Fibroblast of villous mesenchyme (primary cell): Measurements from ENCODE around the gene CEP170B. TPM values are rescaled to one million over a fixed set of nuclear protein-coding genes. Genes with fewer than 3 reads are reported as not detected.
"Not testable (repeated sequence)": the region's sequence is repeated elsewhere in the genome, so short reads cannot be mapped to it uniquely, and the experiment has no call there.

Experiments
- DNase-seq: peaks from one replicate; pipeline ENCODE4 v3.0.0-alpha.2; 2010; ENCODE audit warnings: low read depth
- H3K4me3 ChIP-seq: 2 replicates; pipeline ENCODE4 v1.5.1; 2011; ENCODE audit warnings: low read depth, mild to moderate bottlenecking, low read length
- total RNA-seq: library from RNA; depleted of rRNA; stranded (reverse); fragments of >200 nt; gene quantifications from 2 replicates; pipeline ENCODE4 v1.2.3, GENCODE V29; 2012
- TF ChIP-seq, protein P1 (sequence below): IDR thresholded peaks from 2 replicates; pipeline ENCODE4 v1.5.1; 2012; ENCODE audit warnings: low read depth, mild to moderate bottlenecking, low read length; ENCODE audit not compliant: insufficient read depth

Gene CEP170B
- total RNA-seq, 1 donor, result 19.4 TPM

DNA sequence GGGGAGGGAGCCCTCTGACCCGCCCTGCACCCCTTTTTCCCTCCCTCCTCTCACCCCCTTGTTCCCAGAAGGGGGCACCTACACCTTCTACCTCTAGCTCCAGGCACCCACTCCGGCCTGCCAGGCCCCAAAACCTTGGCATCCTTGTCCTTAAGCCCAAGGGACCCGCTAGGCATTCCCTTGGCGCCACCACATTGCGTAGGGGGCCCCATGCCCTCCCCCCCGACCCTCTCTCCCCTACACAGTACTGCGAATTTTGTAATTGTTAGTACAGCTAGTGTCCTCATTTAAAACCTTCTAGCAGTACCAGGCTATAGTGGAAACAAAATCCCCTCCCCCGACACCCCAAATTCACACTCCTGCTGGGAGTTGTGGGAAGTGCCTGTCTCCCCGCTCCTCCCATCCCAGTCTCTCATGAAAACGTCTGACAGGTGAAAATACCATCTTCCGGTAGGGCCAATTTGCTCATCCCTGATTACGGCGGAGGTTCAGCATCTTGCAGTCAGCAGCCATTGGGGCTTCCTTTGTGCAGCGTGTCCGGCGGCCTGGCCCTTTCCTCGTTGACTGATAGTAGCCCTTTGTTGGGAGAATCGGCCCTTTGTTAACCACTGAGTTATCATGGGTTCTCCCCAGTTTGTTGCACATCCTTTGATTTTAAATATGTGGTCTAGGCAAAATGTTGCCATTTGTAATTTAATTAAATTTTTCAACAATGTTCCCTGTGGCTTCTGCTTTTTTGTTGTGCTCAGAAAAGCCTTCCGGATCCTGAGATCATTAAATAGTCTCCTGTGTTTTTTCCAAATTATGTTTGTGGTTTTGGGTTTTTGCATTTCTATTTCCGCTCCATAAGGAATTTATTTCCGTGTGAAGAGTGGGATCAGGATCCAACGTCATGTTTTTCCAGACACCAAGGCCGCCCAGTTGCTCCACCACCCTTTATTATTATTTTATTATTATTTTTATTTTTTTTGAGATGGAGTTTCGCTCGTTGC lies 7.9 kb upstream of the CEP170B start:
- TF ChIP-seq, protein P1, sequence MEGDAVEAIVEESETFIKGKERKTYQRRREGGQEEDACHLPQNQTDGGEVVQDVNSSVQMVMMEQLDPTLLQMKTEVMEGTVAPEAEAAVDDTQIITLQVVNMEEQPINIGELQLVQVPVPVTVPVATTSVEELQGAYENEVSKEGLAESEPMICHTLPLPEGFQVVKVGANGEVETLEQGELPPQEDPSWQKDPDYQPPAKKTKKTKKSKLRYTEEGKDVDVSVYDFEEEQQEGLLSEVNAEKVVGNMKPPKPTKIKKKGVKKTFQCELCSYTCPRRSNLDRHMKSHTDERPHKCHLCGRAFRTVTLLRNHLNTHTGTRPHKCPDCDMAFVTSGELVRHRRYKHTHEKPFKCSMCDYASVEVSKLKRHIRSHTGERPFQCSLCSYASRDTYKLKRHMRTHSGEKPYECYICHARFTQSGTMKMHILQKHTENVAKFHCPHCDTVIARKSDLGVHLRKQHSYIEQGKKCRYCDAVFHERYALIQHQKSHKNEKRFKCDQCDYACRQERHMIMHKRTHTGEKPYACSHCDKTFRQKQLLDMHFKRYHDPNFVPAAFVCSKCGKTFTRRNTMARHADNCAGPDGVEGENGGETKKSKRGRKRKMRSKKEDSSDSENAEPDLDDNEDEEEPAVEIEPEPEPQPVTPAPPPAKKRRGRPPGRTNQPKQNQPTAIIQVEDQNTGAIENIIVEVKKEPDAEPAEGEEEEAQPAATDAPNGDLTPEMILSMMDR, result no peak
- H3K4me3 ChIP-seq, result no peak overlapping the region
- DNase-seq, result no peak

DNA sequence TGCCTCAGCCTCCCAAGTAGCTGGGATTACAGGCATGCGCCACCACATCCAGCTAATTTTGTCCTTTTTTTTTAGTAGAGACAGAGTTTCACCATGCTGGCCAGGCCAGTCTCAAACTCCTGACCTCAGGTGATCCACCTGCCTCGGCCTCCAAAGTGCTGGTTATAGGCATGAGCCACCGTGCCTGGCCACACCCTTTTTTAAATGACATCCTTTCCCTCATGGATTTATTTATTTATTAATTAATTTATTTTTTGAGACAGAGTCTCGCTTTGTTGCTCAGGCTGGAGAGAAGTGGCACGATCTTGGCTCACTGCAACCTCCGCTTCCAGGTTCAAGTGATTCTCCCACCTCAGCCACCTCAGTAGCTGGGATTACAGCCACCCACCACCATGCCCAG lies 7.1 kb upstream of the CEP170B start:
- DNase-seq, H3K4me3 ChIP-seq: not testable (repeated sequence)

DNA sequence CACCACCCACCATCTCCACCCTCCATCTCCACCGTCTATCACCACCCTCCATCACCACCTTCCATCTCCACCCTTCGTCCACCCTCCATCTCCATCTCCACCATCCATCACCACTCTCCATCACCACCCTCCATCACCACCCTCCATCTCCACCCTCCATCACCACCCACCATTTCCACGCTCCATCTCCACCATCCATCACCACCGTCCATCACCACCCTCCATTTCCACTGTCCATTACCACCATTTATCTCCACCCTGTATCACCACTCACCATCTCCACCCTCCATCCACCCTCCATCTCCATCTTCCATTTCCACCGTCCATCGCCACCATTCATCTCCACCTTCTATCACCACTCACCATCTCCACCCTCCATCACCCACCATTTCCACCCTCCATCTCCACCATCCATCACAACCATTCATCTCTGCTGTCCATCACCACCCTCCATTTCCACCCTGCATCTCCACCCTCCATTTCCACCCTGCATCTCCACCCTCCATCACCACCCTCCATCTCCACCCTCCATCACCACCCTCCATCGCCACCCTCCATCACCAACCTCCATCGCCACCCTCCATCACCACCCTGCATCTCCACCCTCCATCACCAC lies 6.1 kb upstream of the CEP170B start:
- no peak for DNase-seq
- TF ChIP-seq, protein P1, result no peak
- H3K4me3 ChIP-seq, result no peak overlapping the region

DNA sequence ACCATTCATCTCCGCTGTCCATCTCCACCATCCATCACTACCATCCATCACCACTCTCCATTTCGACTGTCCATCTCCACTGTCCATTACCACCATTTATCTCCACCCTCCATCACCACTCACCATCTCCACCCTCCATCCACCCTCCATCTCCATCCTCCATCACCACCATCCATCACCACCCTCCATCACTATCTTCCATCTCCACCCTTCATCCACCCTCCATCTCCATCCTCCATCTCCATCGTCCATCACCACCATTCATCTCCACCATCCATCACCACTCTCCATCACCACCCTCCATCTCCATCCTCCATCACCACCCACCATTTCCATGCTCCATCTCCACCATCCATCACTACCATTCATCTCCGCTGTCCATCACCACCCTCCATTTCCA lies 5.2 kb upstream of the CEP170B start:
- DNase-seq, result no peak
- H3K4me3 ChIP-seq, result no peak overlapping the region
- TF ChIP-seq, protein P1, result no peak

DNA sequence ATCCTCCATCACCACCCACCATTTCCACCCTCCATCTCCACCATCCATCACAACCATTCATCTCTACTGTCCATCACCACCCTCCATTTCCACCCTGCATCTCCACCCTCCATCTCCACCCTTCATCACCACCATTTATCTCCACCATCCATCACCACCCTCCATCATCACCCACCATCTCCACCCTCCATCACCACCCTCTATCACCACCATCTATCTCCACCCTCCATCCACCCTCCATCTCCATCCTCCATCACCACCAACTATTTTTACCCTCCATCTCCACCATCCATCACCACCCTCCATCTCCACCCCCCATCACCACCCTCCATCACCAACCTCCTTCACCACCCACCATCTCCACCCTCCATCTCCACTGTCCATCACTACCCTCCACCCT lies 4.7 kb upstream of the CEP170B start:
- TF ChIP-seq, protein P1, result no peak
- H3K4me3 ChIP-seq, result no peak overlapping the region
- no peak for DNase-seq

DNA sequence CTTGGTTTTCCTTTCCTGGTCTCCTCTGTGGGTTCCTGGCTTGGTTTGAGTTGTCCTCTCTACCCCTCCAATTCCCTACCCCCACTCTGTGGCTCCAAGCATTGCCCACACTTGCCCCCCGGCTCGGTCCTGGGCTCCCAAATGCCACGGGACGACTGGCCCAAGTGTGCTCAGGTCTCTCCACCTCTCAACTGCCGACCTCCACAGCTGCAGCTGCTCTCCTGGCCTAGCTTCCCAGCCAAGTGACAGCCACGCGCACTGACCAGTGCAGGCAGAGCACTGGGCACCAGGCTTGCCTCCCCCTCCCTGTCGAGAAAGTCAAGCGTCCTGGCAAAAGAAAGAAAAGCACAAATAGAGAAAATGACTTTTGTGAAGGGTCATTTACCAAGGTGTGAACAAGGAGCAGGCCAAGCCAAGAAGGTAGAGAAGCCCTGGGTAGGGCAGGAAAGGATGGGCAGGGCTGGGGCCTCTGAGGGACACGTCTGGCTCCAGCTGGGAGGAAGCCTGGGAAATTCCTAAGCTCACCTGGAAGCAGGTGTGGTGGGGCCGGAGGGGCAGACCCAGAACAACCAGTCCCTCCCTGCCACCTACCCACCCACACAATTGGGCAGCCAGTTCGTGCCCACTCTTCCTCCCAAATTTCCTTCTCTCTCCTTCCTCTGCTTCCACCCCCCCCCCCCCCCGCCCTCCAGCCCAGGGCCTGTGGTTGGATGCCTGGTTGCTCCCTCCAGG lies 1.8 kb upstream of the CEP170B start:
- DNase-seq, result no peak
- TF ChIP-seq, protein P1, result no peak
- H3K4me3 ChIP-seq, result no peak overlapping the region

DNA sequence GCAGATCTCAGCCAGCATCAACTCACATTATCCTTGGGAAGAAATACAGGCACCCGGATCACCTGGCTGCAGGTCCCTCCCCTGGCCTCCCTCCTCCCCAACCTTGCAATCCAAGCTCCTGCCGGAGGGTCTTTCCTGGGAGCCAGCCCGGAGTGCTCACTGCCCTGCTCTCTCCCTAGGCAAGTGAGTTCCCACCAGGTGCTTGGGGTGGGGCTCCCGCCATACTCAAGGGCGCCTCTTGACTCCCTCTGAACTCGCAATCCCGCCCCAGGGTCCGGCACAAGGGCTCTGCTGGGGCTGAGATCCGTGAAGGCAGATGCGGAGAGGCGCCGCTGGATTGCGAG lies 1.2 kb upstream of the CEP170B start:
- TF ChIP-seq, protein P1, result no peak
- no peak for DNase-seq
- H3K4me3 ChIP-seq, result no peak overlapping the region
